GM12878 (cell line): ENCODE measurements around the gene HSPB7. TPM values are rescaled to one million over a fixed set of nuclear protein-coding genes. Genes with fewer than 3 reads are reported as not detected.

Source experiments
- ATAC-seq: fragments of 200-7000 bp; cut with Tn5 transposase; 3 replicates; pipeline ENCODE4 v1.9.1; 2020; ENCODE audit warnings: mild to moderate bottlenecking, moderate library complexity
- BruUV-seq: library from RNA; stranded (reverse); fragments of 400-500 nt; replicated peaks from 2 replicates; lab custom pipeline; 2021; lab: Mats Ljungman, UMichigan
- CTCF ChIA-PET: fragments of 300-600 bp; sonication (Branson Sonifier 250); formaldehyde crosslinking; extraction: SDS; loops from one replicate; lab custom pipeline; 2021; ENCODE audit warnings: inconsistent platforms; lab: Yijun Ruan, JAX
- POLR2A ChIA-PET: fragments of 350-600 bp; formaldehyde crosslinking; extraction: SDS; loops from one replicate; lab custom pipeline; 2021; ENCODE audit warnings: inconsistent platforms; lab: Charles Lee
- RAD21 ChIA-PET: fragments of 300-600 bp; sonication (Branson Sonifier 250); formaldehyde crosslinking; loops from one replicate; lab custom pipeline; 2023; ENCODE audit warnings: antibody characterized with exemption; ENCODE audit not compliant: unreplicated experiment; lab: Charles Lee
- SMC1A ChIA-PET: fragments of 300-600 bp; sonication (Branson Sonifier 250); formaldehyde crosslinking; loops from one replicate; lab custom pipeline; 2023; ENCODE audit not compliant: unreplicated experiment, uncharacterized antibody; lab: Charles Lee
- DNase-seq: peaks from one replicate; pipeline ENCODE4 v3.0.0-alpha.2; 2011; ENCODE audit warnings: low read depth, low spot score
- FAIRE-seq: peaks from 3 replicates; lab custom pipeline; 2011; peaks lifted over from hg19 to GRCh38; lab: Jason Lieb, UNC
- H2AFZ ChIP-seq: 2 replicates; pipeline ENCODE4 v1.6.0; 2011; ENCODE audit warnings: low read depth, low read length, control low read depth; ENCODE audit not compliant: control insufficient read depth
- H3K27ac ChIP-seq: 2 replicates; pipeline ENCODE4 v1.5.1; 2011; ENCODE audit warnings: control low read depth; ENCODE audit not compliant: control insufficient read depth, insufficient read depth
- H3K27me3 ChIP-seq, 2 experiments: replicated peaks in 1 of 2; 2 replicates each; pipeline versions ENCODE4 v1.6.0 to v1.6.1; 2011; ENCODE audit warnings: low read length in 1 of 2; ENCODE audit not compliant: control insufficient read depth in 2 of 2, insufficient read depth in 2 of 2
- H3K36me3 ChIP-seq, 2 experiments: 2 replicates each; pipeline ENCODE4 v1.5.1; 2011; ENCODE audit warnings: low read length in 1 of 2; ENCODE audit not compliant: control insufficient read depth in 2 of 2, insufficient read depth in 2 of 2
- H3K4me1 ChIP-seq: 2 replicates; pipeline ENCODE4 v1.6.1; 2011; ENCODE audit warnings: mild to moderate bottlenecking, low read length, moderate library complexity, mixed read lengths; ENCODE audit not compliant: control insufficient read depth, insufficient read depth
- H3K4me2 ChIP-seq: 2 replicates; pipeline ENCODE4 v1.6.0; 2011; ENCODE audit warnings: control low read depth; ENCODE audit not compliant: control insufficient read depth, insufficient read depth
- H3K4me3 ChIP-seq: fragments of 200-600 bp; sonication (generic); 2 replicates; pipeline ENCODE4 v1.5.1; 2016
- H3K79me2 ChIP-seq: 2 replicates; pipeline ENCODE4 v1.6.0; 2011; ENCODE audit warnings: low read length; ENCODE audit not compliant: control insufficient read depth, insufficient read depth
- H3K9ac ChIP-seq: 2 replicates; pipeline ENCODE4 v1.8.0; 2011; ENCODE audit warnings: low read length, control low read depth, mixed read lengths; ENCODE audit not compliant: control insufficient read depth, insufficient read depth
- H3K9me3 ChIP-seq: replicated peaks from 3 replicates; pipeline ENCODE4 v1.5.1; 2011; ENCODE audit warnings: mild to moderate bottlenecking, low read length; ENCODE audit not compliant: control insufficient read depth, insufficient read depth
- H4K20me1 ChIP-seq: 2 replicates; pipeline ENCODE4 v1.6.0; 2011; ENCODE audit not compliant: control insufficient read depth, insufficient read depth
- CBFB ChIP-seq: IDR thresholded peaks from 2 replicates; pipeline ENCODE4 v1.6.1; 2016; ENCODE audit warnings: antibody characterized with exemption, low read depth
- CBX3 ChIP-seq: fragments of 200-600 bp; sonication (generic); IDR thresholded peaks from 2 replicates; pipeline ENCODE4 v1.6.1; 2016; ENCODE audit warnings: low read depth, borderline replicate concordance
- HDAC2 ChIP-seq: fragments of 200-600 bp; sonication (generic); IDR thresholded peaks from 2 replicates; pipeline ENCODE4 v1.6.1; 2017
- MXI1 ChIP-seq: fragments of 150-350 bp; IDR thresholded peaks from 2 replicates; pipeline ENCODE4 v1.6.1; 2011; ENCODE audit warnings: low read depth, mild to moderate bottlenecking, inconsistent platforms, low read length, improper control_type of control experiment
- MYB ChIP-seq: fragments of 150-350 bp; IDR thresholded peaks from 2 replicates; pipeline ENCODE4 v1.6.1; 2014; ENCODE audit warnings: mild to moderate bottlenecking, low read depth, low read length, borderline replicate concordance
- NRF1 ChIP-seq: conservative IDR thresholded peaks from 2 replicates; pipeline ENCODE4 v1.6.1; 2011; ENCODE audit warnings: mild to moderate bottlenecking, low read depth, low read length, improper control_type of control experiment
- WRNIP1 ChIP-seq: IDR thresholded peaks from 2 replicates; pipeline ENCODE4 v1.6.1; 2011; ENCODE audit warnings: low read depth, low read length, improper control_type of control experiment, borderline replicate concordance
- ZBED1 ChIP-seq: IDR thresholded peaks from 2 replicates; pipeline ENCODE4 v1.6.1; 2016; ENCODE audit warnings: borderline replicate concordance
- ZNF207 ChIP-seq: fragments of 450-650 bp; IDR thresholded peaks from 2 replicates; pipeline ENCODE4 v1.6.1; 2014; ENCODE audit warnings: antibody characterized with exemption, mild to moderate bottlenecking, borderline replicate concordance
- ZNF622 ChIP-seq: fragments of 450-650 bp; IDR thresholded peaks from 2 replicates; pipeline ENCODE4 v1.6.1; 2017; ENCODE audit warnings: mild to moderate bottlenecking, inconsistent platforms
- ZSCAN29 ChIP-seq: fragments of 450-650 bp; IDR thresholded peaks from 2 replicates; pipeline ENCODE4 v1.6.1; 2017; ENCODE audit warnings: mild to moderate bottlenecking, moderate library complexity
- WGBS: methylation state at CpG from one replicate; pipeline ENCODE4 v1.1.6; 2016; ENCODE audit warnings: low lambda C conversion rate; ENCODE audit not compliant: insufficient replicate concordance, insufficient coverage; ENCODE audit errors: missing lambda C conversion rate; 5-methylcytosine and 5-hydroxymethylcytosine counted together
- in situ Hi-C: fragments of 300-500 bp; cut with MboI; formaldehyde crosslinking; loops from 9 replicates; pipeline ENCODE4 v1.14.3; 2018; ENCODE audit warnings: mixed read lengths
- intact Hi-C: fragments of 100-400 bp; cut with micrococcal nuclease; formaldehyde crosslinking; loops from one replicate; pipeline ENCODE4 v1.14.2; 2022; ENCODE audit not compliant: unreplicated experiment
- polyA plus RNA-seq, 11 experiments: library from polyadenylated mRNA; depleted of rRNA in 4 of 11; unstranded in 6 of 11; stranded (reverse) in 5 of 11; fragments of >200 nt; fragmentation: Nextera tagmentation in 4 of 11; fragmentation: Illumina TruSeq in 1 of 11; extraction: Ambion mirVana in 4 of 11; extraction: Trizol in 1 of 11; gene quantifications; 1 replicate in 1 of 11; 2 replicates in 10 of 11; pipeline versions ENCODE4 v1.2.1 to v1.2.3, GENCODE V29; 2011 to 2016; ENCODE audit warnings: inconsistent platforms in 2 of 11, missing spikeins in 2 of 11, low read depth in 1 of 11
- total RNA-seq, 4 experiments: library from RNA; depleted of rRNA in 3 of 4; stranded (reverse); fragments of >200 nt in 3 of 4; fragmentation: Illumina TruSeq in 1 of 4; extraction: Trizol in 1 of 4; gene quantifications; 2 replicates each; pipeline versions ENCODE4 v1.2.1 to v1.2.3, GENCODE V29; 2013 to 2021
- TF ChIP-seq, protein P1 (sequence below): fragments of 150-350 bp; IDR thresholded peaks from 2 replicates; pipeline ENCODE4 v1.6.1; 2014; ENCODE audit warnings: mild to moderate bottlenecking, low read depth, low read length

HSPB7 gene
- total and polyA plus RNA-seq, 10 of the 15 experiments (the other 5 are each of a cell fraction or from before 2014, with no cell fraction given): 0.34 TPM; not detected in 9

DNA sequence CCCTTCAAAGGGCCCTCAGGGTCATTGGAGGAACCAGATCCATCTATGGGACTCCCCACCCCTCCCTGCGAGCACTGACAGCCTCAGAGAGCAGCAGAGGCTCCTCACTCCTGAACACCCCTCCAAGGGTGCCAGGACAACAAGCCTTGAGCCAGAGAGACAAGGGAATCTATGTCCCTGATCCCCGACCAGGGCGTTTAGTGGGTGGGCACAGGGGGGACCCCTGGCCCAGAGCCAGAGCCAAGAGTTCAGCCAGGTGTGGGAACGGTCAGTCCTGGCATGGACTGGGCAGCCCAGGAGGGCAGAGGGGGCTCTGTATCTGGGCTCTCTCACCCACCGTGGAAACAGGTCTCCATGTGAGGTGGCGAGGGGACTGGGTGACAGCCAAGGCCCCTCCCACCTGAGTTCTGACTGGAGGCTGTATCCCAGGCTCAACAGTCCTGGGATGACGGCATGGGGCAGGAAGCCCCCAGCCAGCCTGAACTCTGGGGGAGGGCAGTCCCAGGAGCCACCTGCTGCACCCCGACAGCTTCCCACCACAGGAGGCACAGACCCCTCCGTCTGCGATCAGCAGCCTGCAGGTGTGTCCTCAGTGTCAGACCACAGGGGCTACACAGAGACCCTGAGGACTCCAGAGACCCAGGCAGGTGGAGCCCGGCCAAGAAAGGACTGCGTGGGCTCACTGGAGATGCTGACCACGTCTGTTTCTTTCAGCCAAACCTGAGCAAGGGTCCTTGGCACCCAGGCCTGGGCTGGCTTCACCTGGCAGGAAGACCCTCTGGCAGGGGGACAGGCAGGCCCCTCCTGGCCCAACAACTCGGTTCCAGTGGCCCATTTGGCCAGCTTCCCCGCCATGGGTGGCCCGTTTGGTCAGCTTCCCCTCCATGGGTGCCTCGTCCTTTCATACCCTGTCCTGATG lies 25.0 kb downstream of the HSPB7 start:
- H3K4me2 ChIP-seq: no peak overlapping the region
- TF ChIP-seq CBFB (no peak), NRF1 (no peak), HDAC2 (no peak), CBX3 (no peak), ZNF622 (no peak), ZBED1 (no peak), ZNF207 (no peak)
- no peak overlapping the region for H2AFZ ChIP-seq
- no peaks in the 10 kb centered on the region for H3K9me3 ChIP-seq
- H3K79me2 ChIP-seq: no peaks in the 10 kb centered on the region
- H4K20me1 ChIP-seq: no peaks in the 10 kb centered on the region; the same call in 1 of the 2 replicates
- H3K4me3 ChIP-seq: no peak overlapping the region
- H3K27me3 ChIP-seq: no peaks in the 10 kb centered on the region
- no peak overlapping the region for H3K9ac ChIP-seq
- H3K27ac ChIP-seq: no peak overlapping the region
- ATAC-seq (no peak), DNase-seq (no peak), FAIRE-seq (no peak)
- CTCF ChIA-PET: interaction anchor here (0.9 to 1.3 kb wide), 4 partner anchors 142 to 193 kb away, joined by 3 to 4 read pairs (median 4); no protein-coding TSS in a partner anchor
- in situ Hi-C loops: no loop called here
- intact Hi-C loops: loop anchor here (5.0 kb wide), 1 partner anchor 201 kb away; no protein-coding TSS in a partner anchor
- no TSS peak for BruUV-seq
- RAD21 ChIA-PET: no interaction called here
- WGBS: 34% methylated on average over 17 of the region's 17 CpGs
- SMC1A ChIA-PET: no interaction called here
- no peaks in the 10 kb centered on the region for H3K4me1 ChIP-seq
- POLR2A ChIA-PET: no interaction called here
- no peaks in the 10 kb centered on the region for H3K36me3 ChIP-seq

DNA sequence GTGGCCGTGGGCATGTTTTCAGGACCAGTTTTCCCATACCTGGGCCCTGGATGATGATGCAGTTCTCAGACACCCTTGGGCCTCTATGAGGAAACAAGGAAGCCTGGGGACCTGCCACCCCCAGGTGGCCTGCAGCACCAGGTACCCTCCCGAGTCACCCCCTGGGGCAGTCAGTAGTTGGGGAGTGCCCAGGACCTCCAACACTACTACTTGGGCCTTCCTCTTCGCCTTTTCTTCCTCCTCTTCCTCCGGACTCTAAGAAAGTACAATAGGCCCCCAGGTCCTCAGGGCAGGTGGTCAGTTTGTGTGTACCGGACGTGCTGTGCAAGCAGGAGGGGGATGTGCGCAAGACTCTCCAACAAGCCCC lies 25.7 kb downstream of the HSPB7 start:
- BruUV-seq: no TSS peak
- Histone ChIP-seq H3K9me3 (no peaks in the 10 kb centered on the region), H3K79me2 (no peaks in the 10 kb centered on the region), H3K4me2 (no peak overlapping the region), H3K27me3 (no peaks in the 10 kb centered on the region), H3K4me1 (no peaks in the 10 kb centered on the region), H4K20me1 (no peaks in the 10 kb centered on the region; the same call in 1 of the 2 replicates), H3K27ac (no peak overlapping the region), H3K9ac (no peak overlapping the region), H2AFZ (no peak overlapping the region), H3K36me3 (no peaks in the 10 kb centered on the region), H3K4me3 (no peak overlapping the region)
- ATAC-seq: no peak
- ChIA-PET SMC1A (no interaction called here), RAD21 (no interaction called here), CTCF (no interaction called here), POLR2A (no interaction called here)
- in situ Hi-C loops (no loop called here), intact Hi-C loops (loop anchor here (5.0 kb wide), 1 partner anchor 200 kb away; no protein-coding TSS in a partner anchor)
- DNase-seq: no peak
- WGBS: 51% methylated on average over 7 of the region's 7 CpGs
- FAIRE-seq: no peak
- TF ChIP-seq MYB: no peak
- TF ChIP-seq MXI1: no peak
- TF ChIP-seq ZSCAN29: no peak
- TF ChIP-seq, protein P1, sequence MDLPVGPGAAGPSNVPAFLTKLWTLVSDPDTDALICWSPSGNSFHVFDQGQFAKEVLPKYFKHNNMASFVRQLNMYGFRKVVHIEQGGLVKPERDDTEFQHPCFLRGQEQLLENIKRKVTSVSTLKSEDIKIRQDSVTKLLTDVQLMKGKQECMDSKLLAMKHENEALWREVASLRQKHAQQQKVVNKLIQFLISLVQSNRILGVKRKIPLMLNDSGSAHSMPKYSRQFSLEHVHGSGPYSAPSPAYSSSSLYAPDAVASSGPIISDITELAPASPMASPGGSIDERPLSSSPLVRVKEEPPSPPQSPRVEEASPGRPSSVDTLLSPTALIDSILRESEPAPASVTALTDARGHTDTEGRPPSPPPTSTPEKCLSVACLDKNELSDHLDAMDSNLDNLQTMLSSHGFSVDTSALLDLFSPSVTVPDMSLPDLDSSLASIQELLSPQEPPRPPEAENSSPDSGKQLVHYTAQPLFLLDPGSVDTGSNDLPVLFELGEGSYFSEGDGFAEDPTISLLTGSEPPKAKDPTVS: no peak
- TF ChIP-seq WRNIP1: no peak
